Mammary microvascular endothelial cell (primary cell): ENCODE results near the gene DCHS2. TPM values are rescaled to one million over a fixed set of nuclear protein-coding genes. Genes with fewer than 3 reads are reported as not detected.

Source experiments
- total RNA-seq: library from RNA; depleted of rRNA; stranded (reverse); fragments of >200 nt; gene quantifications from 2 replicates; pipeline ENCODE4 v1.2.3, GENCODE V29; 2015

Gene DCHS2
- not detected in 2 replicates for total RNA-seq

GRCh38 chr4:154491341-154492271 is at the start of gene DCHS2:
Gene DCHS2 (minus strand): TSS chr4:154491799. CDS start chr4:154491355, 444 bp downstream.

Other genes starting within 250 kb of the DCHS2 start
- 61.5 and 68.1 TPM in 2 replicates for gene PLRG1, start 58.6 kb upstream of the DCHS2 start, total RNA-seq
- gene FGB, start 71.2 kb upstream of the DCHS2 start, total RNA-seq, result not detected in 2 replicates
- not detected in 2 replicates for gene FGA, start 98.9 kb upstream of the DCHS2 start, total RNA-seq
- not detected in 2 replicates for gene FGG, start 120.9 kb upstream of the DCHS2 start, total RNA-seq